SK-N-SH (cell line): ENCODE data around the gene LIMS2. TPM values are rescaled to one million over a fixed set of nuclear protein-coding genes. Genes with fewer than 3 reads are reported as not detected.

Experiments used
- CTCF ChIA-PET: fragments of 300-600, 350-600 bp; formaldehyde crosslinking; extraction: SDS; loops from one replicate; lab custom pipeline; 2021; lab: Yijun Ruan, JAX
- POLR2A ChIA-PET: fragments of 350-600 bp; sonication (Branson Sonifier 250); formaldehyde crosslinking; extraction: SDS; loops from one replicate; lab custom pipeline; 2020; ENCODE audit warnings: antibody characterized with exemption, inconsistent platforms; lab: Yijun Ruan, JAX
- DNase-seq: peaks from one replicate; pipeline ENCODE4 v3.0.0; 2012
- H2AFZ ChIP-seq: fragments of 200-600 bp; sonication (generic); 2 replicates; pipeline ENCODE4 v1.8.1; 2016; ENCODE audit warnings: antibody characterized with exemption, mild to moderate bottlenecking, low read depth
- H3F3A ChIP-seq: fragments of 200-600 bp; sonication (generic); replicated peaks from 2 replicates; pipeline ENCODE3; 2016; ENCODE audit warnings: antibody characterized with exemption, mild to moderate bottlenecking; ENCODE audit not compliant: insufficient read depth
- H3K27ac ChIP-seq, 2 experiments: fragments of 200-500 bp in 1 of 2; fragments of 200-600 bp in 1 of 2; sonication (Bioruptor generic) in 1 of 2; sonication (generic), shearing (Covaris generic) in 1 of 2; 2 replicates each; pipeline versions ENCODE4 v1.5.1 to v1.6.1; 2014 to 2016; ENCODE audit warnings: low read depth in 2 of 2, inconsistent platforms in 1 of 2, low read length in 1 of 2, mild to moderate bottlenecking in 1 of 2, mixed read lengths in 1 of 2
- H3K27me3 ChIP-seq: fragments of 200-600 bp; sonication (generic), shearing (Covaris generic); 2 replicates; pipeline ENCODE4 v1.6.1; 2016; ENCODE audit warnings: mixed run types; ENCODE audit not compliant: insufficient read depth
- H3K36me3 ChIP-seq, 2 experiments: fragments of 200-500 bp in 1 of 2; fragments of 200-600 bp in 1 of 2; sonication (Bioruptor generic) in 1 of 2; sonication (generic) in 1 of 2; replicated peaks in 1 of 2; 2 replicates each; pipeline versions ENCODE3 to v1.5.1; 2014 to 2016; ENCODE audit warnings: low read length in 1 of 2, mild to moderate bottlenecking in 1 of 2; ENCODE audit not compliant: insufficient read depth in 2 of 2, control insufficient read depth in 1 of 2
- H3K4me1 ChIP-seq, 2 experiments: fragments of 200-500 bp in 1 of 2; fragments of 200-600 bp in 1 of 2; sonication (Bioruptor generic) in 1 of 2; sonication (generic), shearing (Covaris generic) in 1 of 2; 2 replicates each; pipeline versions ENCODE4 v1.5.1 to v1.6.1; 2014 to 2016; ENCODE audit warnings: low read depth in 1 of 2, low read length in 1 of 2, mixed run types in 1 of 2; ENCODE audit not compliant: insufficient read depth in 2 of 2, control insufficient read depth in 1 of 2
- H3K4me2 ChIP-seq: fragments of 200-600 bp; sonication (generic), shearing (Covaris generic); 2 replicates; pipeline ENCODE4 v1.6.1; 2017; ENCODE audit warnings: mixed run types
- H3K4me3 ChIP-seq, 2 experiments: fragments of 200-500 bp in 1 of 2; fragments of 200-600 bp in 1 of 2; sonication (Bioruptor generic) in 1 of 2; sonication (generic), shearing (Covaris generic) in 1 of 2; 2 replicates each; pipeline versions ENCODE4 v1.5.1 to v1.8.1; 2014 to 2016; ENCODE audit warnings: low read depth in 2 of 2, inconsistent platforms in 1 of 2, low read length in 1 of 2, mild to moderate bottlenecking in 1 of 2, mixed read lengths in 1 of 2, moderate library complexity in 1 of 2
- H3K79me2 ChIP-seq: fragments of 200-600 bp; sonication (generic); 2 replicates; pipeline ENCODE4 v1.8.1; 2017; ENCODE audit warnings: mild to moderate bottlenecking; ENCODE audit not compliant: insufficient read depth
- H3K9ac ChIP-seq: fragments of 200-600 bp; sonication (generic); 2 replicates; pipeline ENCODE4 v1.6.1; 2017; ENCODE audit warnings: mixed run types
- H3K9me2 ChIP-seq: fragments of 200-600 bp; sonication (generic); 2 replicates; pipeline ENCODE4 v1.6.1; 2017; ENCODE audit warnings: mixed run types
- H3K9me3 ChIP-seq: fragments of 200-600 bp; sonication (generic); 2 replicates; pipeline ENCODE4 v1.6.1; 2017; ENCODE audit warnings: mixed run types, mild to moderate bottlenecking, moderate library complexity
- H4K20me1 ChIP-seq: fragments of 200-600 bp; sonication (generic); 2 replicates; pipeline ENCODE4 v1.6.1; 2017; ENCODE audit warnings: mild to moderate bottlenecking, mixed run types; ENCODE audit not compliant: insufficient read depth
- EP300 ChIP-seq, 2 experiments: IDR thresholded peaks; 2 replicates each; pipeline versions ENCODE4 v1.4.0 to v1.6.1; 2012; ENCODE audit warnings: borderline replicate concordance in 1 of 2, low read depth in 1 of 2, low read length in 1 of 2
- EZH2phosphoT487 ChIP-seq: fragments of 200-600 bp; sonication (generic); IDR thresholded peaks from 2 replicates; pipeline ENCODE4 v1.6.1; 2017; ENCODE audit warnings: low read depth, mixed run types, mild to moderate bottlenecking, antibody characterized with exemption, moderate library complexity, borderline replicate concordance
- FOSL2 ChIP-seq: IDR thresholded peaks from 2 replicates; pipeline ENCODE4 v1.4.0; 2012; ENCODE audit warnings: low read depth, mild to moderate bottlenecking, moderate library complexity, borderline replicate concordance
- FOXM1 ChIP-seq: IDR thresholded peaks from 2 replicates; pipeline ENCODE4 v1.4.0; 2012; ENCODE audit warnings: low read depth, mild to moderate bottlenecking
- IRF3 ChIP-seq: fragments of 150-350 bp; IDR thresholded peaks from 2 replicates; pipeline ENCODE4 v1.6.1; 2016; ENCODE audit warnings: mild to moderate bottlenecking, low read depth, low read length
- JUND ChIP-seq: IDR thresholded peaks from 2 replicates; pipeline ENCODE4 v1.4.0; 2012
- MEF2A ChIP-seq: IDR thresholded peaks from 2 replicates; pipeline ENCODE4 v1.4.0; 2012; ENCODE audit warnings: low read depth, borderline replicate concordance
- MXI1 ChIP-seq: IDR thresholded peaks from 2 replicates; pipeline ENCODE4 v1.6.1; 2012; ENCODE audit warnings: mild to moderate bottlenecking, low read depth, low read length, improper control_type of control experiment
- NRF1 ChIP-seq: IDR thresholded peaks from 2 replicates; pipeline ENCODE4 v1.6.1; 2012; ENCODE audit warnings: low read depth, mild to moderate bottlenecking, low read length
- RFX5 ChIP-seq: IDR thresholded peaks from 2 replicates; pipeline ENCODE4 v1.6.1; 2012; ENCODE audit warnings: mild to moderate bottlenecking, improper control_type of control experiment, low read length
- SMC3 ChIP-seq: IDR thresholded peaks from 2 replicates; pipeline ENCODE4 v1.6.1; 2012; ENCODE audit warnings: low read depth, low read length, improper control_type of control experiment
- TEAD4 ChIP-seq: IDR thresholded peaks from 2 replicates; pipeline ENCODE4 v1.4.0; 2012; ENCODE audit warnings: mild to moderate bottlenecking, borderline replicate concordance; ENCODE audit not compliant: insufficient read depth
- USF1 ChIP-seq: IDR thresholded peaks from 2 replicates; pipeline ENCODE4 v1.4.0; 2012; ENCODE audit warnings: low read depth, borderline replicate concordance
- USF2 ChIP-seq: fragments of 150-350 bp; IDR thresholded peaks from 2 replicates; pipeline ENCODE4 v1.6.1; 2017; ENCODE audit warnings: antibody characterized with exemption, low read length, low read depth, borderline replicate concordance
- YY1 ChIP-seq: IDR thresholded peaks from 2 replicates; pipeline ENCODE4 v1.4.0; 2012; ENCODE audit warnings: low read depth, mild to moderate bottlenecking
- WGBS: methylation state at CpG from one replicate; pipeline ENCODE4 v1.1.6; 2017; ENCODE audit warnings: low lambda C conversion rate; 5-methylcytosine and 5-hydroxymethylcytosine counted together
- polyA plus RNA-seq, 3 experiments: library from polyadenylated mRNA; depleted of rRNA; stranded (reverse); fragments of >200 nt; gene quantifications; 2 replicates each; pipeline ENCODE4 v1.2.3, GENCODE V29; 2012
- TF ChIP-seq, protein P1 (sequence below): IDR thresholded peaks from 2 replicates; pipeline ENCODE4 v1.4.0; 2012; ENCODE audit warnings: low read depth, borderline replicate concordance
- TF ChIP-seq, protein P2 (sequence below): IDR thresholded peaks from 2 replicates; pipeline ENCODE4 v1.6.1; 2012; ENCODE audit warnings: mild to moderate bottlenecking, low read depth, low read length, moderate library complexity

LIMS2 gene
- polyA plus RNA-seq, 1 of the 3 experiments (the other 2 are of a cell fraction), result 2.7 TPM

GRCh38 chr2:127704641-127705390 is 29.5 kb upstream of the LIMS2 start:
- H3K27me3 ChIP-seq, result no peaks in the 10 kb centered on the region
- 0 out of 2 replicates have a peak overlapping the region, but pooled peaks have one; percentile 8 for H3K4me2 ChIP-seq
- no peak overlapping the region for H3K9ac ChIP-seq
- H3K36me3 ChIP-seq, result peaks cover 44 to 49% of the 10 kb centered on the region in 2 experiments
- CTCF ChIA-PET, result interaction anchor here (0.6 to 4.8 kb wide), 10 partner anchors 8 to 152 kb away, joined by 3 to 19 read pairs (median 4); no protein-coding TSS in a partner anchor
- H3K4me1 ChIP-seq, result peaks cover 6 to 23% of the 10 kb centered on the region in 2 experiments; a peak in 3 of 4 replicates
- H3K9me2 ChIP-seq, result no peaks in the 10 kb centered on the region
- no peak overlapping the region for H3K4me3 ChIP-seq
- peaks cover 30% of the 10 kb centered on the region for H3K79me2 ChIP-seq
- H3F3A ChIP-seq, result peaks cover 29% of the 10 kb centered on the region
- no peak overlapping the region for H2AFZ ChIP-seq
- H3K27ac ChIP-seq, result no peak overlapping the region
- 94% methylated on average over 5 of the region's 5 CpGs for WGBS
- POLR2A ChIA-PET, result no interaction called here
- DNase-seq, result no peak
- no peaks in the 10 kb centered on the region for H4K20me1 ChIP-seq
- H3K9me3 ChIP-seq, result no peaks in the 10 kb centered on the region
- TF ChIP-seq FOSL2 (no peak), JUND (no peak), NRF1 (no peak), MXI1 (no peak), RFX5 (no peak), FOXM1 (no peak), USF2 (no peak), USF1 (no peak), TEAD4 (no peak), SMC3 (no peak), EP300 (IDR thresholded peaks at IDR 0.05; ENCODE audit: borderline replicate concordance in 1 of 2, low read depth in 1 of 2, low read length in 1 of 2) (no peak), EZH2phosphoT487 (no peak), YY1 (no peak), IRF3 (no peak), MEF2A (no peak)
- TF ChIP-seq, protein P1, sequence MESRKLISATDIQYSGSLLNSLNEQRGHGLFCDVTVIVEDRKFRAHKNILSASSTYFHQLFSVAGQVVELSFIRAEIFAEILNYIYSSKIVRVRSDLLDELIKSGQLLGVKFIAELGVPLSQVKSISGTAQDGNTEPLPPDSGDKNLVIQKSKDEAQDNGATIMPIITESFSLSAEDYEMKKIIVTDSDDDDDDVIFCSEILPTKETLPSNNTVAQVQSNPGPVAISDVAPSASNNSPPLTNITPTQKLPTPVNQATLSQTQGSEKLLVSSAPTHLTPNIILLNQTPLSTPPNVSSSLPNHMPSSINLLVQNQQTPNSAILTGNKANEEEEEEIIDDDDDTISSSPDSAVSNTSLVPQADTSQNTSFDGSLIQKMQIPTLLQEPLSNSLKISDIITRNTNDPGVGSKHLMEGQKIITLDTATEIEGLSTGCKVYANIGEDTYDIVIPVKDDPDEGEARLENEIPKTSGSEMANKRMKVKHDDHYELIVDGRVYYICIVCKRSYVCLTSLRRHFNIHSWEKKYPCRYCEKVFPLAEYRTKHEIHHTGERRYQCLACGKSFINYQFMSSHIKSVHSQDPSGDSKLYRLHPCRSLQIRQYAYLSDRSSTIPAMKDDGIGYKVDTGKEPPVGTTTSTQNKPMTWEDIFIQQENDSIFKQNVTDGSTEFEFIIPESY, result no peak
- TF ChIP-seq, protein P2, sequence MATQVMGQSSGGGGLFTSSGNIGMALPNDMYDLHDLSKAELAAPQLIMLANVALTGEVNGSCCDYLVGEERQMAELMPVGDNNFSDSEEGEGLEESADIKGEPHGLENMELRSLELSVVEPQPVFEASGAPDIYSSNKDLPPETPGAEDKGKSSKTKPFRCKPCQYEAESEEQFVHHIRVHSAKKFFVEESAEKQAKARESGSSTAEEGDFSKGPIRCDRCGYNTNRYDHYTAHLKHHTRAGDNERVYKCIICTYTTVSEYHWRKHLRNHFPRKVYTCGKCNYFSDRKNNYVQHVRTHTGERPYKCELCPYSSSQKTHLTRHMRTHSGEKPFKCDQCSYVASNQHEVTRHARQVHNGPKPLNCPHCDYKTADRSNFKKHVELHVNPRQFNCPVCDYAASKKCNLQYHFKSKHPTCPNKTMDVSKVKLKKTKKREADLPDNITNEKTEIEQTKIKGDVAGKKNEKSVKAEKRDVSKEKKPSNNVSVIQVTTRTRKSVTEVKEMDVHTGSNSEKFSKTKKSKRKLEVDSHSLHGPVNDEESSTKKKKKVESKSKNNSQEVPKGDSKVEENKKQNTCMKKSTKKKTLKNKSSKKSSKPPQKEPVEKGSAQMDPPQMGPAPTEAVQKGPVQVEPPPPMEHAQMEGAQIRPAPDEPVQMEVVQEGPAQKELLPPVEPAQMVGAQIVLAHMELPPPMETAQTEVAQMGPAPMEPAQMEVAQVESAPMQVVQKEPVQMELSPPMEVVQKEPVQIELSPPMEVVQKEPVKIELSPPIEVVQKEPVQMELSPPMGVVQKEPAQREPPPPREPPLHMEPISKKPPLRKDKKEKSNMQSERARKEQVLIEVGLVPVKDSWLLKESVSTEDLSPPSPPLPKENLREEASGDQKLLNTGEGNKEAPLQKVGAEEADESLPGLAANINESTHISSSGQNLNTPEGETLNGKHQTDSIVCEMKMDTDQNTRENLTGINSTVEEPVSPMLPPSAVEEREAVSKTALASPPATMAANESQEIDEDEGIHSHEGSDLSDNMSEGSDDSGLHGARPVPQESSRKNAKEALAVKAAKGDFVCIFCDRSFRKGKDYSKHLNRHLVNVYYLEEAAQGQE, result no peak
